ENCODE results near the gene SPTBN1.

Gene SPTBN1

DNA sequence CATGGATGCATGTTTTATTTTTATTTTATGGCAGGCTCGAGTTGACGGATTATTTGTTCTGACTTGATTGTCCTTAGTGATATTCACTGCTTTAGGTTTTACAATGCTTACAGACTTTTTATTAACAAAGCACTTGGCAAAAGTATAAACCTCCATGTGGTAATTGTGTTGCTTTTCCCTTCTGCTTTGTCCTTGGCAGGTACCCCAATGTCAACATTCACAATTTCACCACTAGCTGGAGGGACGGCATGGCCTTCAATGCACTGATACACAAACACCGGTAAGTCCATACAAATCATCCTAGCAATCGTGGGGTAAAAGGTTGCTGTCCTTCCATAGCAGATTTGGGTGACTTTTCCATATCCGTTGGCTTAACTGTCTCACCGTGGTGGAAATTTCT is 161.3 kb downstream of the SPTBN1 start:
- no peak for DNase-seq

DNA sequence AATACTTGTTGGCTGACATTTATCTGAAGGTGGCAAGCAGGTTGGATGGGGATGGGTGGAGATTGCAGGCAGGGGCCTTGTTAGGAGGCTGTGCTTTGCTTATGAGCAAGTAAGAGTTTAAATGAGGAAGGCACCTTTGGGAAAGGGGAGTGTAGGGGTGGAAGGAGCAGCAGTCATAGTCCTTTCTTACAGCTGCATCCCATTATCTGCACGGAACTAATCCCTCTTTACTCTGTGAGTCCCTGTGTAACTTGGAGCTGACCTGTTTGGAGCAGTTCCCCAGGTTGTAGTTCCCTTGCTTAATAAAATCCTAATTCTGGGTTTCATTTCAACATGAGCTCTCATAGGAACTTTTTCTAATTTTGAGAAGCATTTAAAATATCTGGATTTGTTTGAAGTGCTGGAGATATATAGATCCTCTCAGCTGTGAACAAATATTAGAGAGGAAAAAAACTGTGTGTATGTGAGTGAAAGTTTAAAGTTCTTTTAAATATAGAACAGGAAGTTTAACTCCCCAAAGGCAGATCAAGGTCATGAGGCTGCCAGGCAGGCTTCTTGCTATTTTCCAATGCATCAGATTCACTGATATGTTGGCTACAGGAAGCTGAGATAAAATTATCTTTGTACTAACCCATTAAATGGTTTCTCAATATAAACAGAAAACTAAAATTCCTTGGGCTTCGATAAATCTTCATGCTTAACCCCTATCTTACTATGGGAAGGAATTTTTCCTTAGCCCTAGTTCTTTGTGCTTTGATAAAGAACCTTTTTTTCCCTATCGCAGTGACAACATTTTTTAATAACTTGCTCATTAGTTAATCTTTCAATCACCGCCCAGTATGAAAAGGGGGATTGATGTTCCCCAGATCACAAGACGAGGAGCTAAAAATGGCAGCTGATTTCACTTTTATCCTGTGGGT is 162.8 kb downstream of the SPTBN1 start:
- no peak for DNase-seq

DNA sequence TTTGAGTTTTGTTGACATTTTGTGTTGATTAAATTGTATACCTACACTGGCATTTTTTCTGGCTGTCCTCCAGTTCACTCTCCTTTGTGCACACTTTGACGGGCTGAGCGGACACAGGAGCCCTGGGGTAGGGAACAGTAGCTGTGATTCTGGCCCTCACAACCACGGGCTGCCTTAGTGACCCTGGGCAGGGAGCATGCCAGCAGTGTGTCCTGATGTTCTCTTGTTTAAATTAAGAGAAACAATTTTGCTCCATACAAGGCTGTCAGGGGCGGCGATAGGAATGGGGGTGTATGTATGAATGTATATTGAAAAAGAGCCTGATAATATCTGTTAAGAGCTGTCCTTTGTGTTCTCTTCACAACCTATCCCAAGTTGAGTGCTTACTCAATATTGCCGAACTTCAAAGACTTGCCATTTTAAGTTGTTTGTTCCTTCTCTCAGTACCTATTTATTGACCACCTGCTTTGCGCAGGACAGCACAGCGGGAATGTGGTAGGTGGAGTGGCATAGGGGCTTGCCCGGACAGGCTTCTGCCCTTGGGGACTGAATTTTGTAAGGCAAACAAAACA is 163.6 kb downstream of the SPTBN1 start:
- no peak for DNase-seq

DNA sequence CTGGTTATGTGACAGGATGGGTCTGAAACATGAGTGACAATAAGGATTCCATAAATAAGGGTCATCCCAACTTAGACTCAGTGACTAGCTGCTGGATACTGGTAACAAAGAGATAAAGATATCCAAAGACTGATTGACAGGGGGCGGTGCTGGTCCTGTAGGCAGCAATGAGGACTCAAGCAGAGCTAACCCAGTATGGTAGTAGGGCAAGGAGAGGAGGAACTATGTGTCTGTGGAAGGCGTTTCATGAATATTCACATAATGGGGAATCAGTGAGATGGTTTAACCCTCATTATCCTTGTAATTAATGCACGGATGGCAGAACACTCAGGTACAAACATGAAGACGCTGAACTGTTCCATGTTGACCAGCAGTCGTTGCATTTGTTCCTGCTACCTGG is 164.8 kb downstream of the SPTBN1 start:
- DNase-seq = no peak

DNA sequence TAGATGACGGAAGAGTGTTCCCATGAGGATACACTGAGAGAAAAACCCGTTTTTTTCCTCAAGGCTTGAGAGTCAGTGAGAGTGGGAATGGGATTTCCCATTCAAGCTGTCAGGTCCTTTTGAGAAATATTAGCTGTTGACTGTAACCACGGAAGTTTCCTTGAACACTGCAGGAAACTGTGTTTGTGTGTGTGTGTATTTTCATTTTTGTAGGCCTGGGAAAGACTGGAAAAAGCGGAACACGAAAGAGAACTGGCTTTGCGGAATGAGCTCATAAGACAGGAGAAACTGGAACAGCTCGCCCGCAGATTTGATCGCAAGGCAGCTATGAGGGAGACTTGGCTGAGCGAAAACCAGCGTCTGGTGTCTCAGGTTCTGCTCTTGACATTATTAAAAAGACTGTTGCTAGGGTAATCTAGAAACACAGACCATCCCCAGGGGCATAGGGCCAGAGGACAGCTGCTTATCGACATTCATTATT is 168.5 kb downstream of the SPTBN1 start:
- no peak for DNase-seq

DNA sequence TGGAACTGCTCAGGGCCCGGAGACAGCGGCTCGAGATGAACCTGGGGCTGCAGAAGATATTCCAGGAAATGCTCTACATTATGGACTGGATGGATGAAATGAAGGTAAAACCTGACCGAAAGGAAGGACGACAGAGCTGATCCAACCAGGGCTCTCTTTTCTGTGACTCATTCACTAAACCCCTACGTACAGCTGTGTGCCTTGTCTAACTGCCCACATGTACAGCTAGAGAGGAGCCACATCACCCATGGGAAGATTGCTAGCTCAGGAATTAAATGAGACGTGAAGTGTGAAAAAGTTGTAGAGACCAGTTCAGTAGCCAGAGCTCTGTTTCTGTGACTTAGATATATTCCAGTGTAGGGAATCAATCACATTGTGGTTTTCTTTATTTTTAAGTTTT is 170.0 kb downstream of the SPTBN1 start:
- no peak for DNase-seq

DNA sequence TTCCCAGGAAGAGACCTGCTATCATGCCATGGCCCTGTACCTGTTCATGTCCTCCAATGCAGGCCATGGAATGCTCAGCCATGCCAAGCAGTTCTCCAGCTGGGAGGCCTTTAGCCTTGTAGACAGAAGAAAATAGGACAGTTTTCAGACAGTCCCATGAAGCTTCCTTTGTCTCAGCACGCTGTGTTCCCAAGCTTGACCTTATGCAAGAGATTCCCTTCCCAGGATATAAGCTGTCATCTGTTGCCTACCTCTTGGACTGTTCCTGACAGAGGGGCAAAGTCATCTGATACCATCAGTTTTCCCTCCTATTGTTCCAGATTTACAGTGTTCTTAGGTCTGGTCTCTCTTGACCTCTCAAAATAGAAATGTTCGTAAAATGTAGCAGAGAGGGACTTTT is 170.8 kb downstream of the SPTBN1 start:
- no peak for DNase-seq

DNA sequence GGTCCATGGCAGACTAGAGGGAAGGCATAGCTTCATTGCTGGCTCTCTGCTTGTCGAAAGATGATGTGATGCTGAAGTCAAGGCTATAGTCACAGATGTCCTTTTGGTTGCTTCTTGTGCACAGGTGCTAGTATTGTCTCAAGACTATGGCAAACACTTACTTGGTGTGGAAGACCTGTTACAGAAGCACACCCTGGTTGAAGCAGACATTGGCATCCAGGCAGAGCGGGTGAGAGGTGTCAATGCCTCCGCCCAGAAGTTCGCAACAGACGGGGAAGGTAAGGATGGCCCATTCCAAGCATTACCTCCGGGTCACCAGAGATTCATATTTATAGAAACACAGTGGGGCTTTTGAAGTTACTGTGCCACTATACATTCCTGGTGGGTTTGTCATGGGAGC is 171.8 kb downstream of the SPTBN1 start:
- DNase-seq = no peak

DNA sequence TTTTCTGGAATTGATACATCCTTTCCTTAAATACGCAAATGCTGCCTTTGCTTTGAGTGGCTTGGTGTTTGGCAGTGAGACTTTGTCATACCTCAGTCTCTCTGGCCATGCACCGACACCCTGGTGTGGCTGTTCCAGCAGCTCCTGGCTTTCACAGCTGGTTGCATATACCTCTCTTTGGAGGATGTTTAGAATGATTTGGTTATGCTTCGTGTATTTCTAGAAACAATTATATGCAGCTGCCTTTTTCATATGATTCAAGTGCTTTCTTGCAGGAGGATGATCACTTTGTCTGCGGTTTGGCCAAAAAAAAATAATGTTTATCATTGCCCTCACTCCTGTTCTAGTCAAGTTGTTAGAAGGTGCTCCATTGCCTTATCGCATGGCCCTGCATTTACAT is 172.3 kb downstream of the SPTBN1 start:
- no peak for DNase-seq

DNA sequence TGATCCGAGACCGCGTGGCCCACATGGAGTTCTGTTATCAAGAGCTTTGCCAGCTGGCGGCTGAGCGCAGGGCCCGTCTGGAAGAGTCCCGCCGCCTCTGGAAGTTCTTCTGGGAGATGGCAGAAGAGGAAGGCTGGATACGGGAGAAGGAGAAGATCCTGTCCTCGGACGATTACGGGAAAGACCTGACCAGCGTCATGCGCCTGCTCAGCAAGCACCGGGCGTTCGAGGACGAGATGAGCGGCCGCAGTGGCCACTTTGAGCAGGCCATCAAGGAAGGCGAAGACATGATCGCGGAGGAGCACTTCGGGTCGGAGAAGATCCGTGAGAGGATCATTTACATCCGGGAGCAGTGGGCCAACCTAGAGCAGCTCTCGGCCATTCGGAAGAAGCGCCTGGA is 172.8 kb downstream of the SPTBN1 start:
- DNase-seq = no peak

DNA sequence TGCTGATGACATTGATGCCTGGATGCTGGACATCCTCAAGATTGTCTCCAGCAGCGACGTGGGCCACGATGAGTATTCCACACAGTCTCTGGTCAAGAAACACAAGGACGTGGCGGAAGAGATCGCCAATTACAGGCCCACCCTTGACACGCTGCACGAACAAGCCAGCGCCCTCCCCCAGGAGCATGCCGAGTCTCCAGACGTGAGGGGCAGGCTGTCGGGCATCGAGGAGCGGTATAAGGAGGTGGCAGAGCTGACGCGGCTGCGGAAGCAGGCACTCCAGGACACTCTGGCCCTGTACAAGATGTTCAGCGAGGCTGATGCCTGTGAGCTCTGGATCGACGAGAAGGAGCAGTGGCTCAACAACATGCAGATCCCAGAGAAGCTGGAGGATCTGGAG is 173.3 kb downstream of the SPTBN1 start:
- no peak for DNase-seq

DNA sequence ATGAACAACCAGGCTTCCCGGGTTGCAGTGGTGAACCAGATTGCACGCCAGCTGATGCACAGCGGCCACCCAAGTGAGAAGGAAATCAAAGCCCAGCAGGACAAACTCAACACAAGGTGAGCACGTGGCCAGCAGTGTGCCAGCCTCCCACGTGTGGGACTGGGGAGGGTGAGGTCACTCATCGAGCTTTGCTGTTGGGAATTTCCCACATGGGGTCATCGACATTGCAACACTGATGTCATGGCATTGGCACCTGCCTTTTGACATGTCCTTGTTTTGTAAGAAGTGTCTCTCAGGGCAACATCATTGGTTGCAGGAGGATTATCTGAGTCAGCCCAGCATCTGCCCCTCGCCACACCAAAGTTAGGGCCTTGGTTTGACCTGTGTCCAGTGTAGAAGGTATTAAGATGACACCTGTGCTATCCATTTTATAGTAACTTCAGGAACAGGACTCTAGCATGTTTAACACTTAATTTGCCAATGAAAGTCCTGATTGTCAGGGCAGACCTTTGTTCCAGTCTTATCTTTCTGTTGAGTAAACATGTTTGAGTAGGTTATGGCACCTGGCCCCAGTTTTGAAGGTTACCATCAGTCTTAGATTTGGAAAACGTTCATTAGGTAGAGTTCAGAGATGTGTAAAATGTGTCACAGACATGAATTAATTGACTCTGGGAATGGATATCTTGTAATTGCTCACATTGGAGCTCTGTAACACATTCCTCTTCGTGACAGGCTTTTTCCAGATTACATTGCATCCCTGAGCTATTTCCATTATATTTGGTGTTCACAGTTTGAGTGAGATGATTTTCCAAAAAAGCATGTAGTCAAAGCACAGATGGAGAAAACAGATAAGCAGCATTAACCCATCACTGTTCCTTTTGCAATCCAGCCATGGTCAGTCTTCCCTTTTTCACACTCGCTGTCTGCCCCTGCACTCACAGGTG is 174.1 kb downstream of the SPTBN1 start:
- no peak for DNase-seq

DNA sequence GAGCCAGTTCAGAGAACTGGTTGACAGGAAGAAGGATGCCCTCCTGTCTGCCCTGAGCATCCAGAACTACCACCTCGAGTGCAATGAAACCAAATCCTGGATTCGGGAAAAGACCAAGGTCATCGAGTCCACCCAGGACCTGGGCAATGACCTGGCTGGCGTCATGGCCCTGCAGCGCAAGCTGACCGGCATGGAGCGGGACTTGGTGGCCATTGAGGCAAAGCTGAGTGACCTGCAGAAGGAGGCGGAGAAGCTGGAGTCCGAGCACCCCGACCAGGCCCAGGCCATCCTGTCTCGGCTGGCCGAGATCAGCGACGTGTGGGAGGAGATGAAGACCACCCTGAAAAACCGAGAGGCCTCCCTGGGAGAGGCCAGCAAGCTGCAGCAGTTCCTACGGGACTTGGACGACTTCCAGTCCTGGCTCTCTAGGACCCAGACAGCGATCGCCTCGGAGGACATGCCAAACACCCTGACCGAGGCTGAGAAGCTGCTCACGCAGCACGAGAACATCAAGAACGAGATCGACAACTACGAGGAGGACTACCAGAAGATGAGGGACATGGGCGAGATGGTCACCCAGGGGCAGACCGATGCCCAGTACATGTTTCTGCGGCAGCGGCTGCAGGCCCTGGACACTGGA is 174.9 kb downstream of the SPTBN1 start:
- no peak for DNase-seq

DNA sequence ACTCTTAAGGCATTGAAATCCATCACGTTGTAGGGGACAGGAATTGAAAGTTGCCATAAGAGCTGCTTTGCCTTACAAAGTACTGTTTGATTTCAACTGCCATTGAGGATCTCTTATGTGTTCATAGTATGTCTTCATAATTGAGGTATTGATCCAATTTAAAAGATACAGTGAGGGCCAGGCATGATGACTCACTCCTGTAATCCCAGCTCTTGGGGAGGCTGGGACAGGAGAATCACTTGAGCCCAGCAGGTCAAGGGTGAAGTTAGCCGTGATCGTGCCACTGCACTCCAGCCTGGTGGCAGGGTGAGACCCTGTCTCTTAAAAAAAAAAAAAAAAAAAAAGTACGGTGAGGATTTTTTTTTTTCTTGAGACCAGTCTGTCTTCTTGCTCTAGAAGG is 175.6 kb downstream of the SPTBN1 start:
- DNase-seq = no peak

DNA sequence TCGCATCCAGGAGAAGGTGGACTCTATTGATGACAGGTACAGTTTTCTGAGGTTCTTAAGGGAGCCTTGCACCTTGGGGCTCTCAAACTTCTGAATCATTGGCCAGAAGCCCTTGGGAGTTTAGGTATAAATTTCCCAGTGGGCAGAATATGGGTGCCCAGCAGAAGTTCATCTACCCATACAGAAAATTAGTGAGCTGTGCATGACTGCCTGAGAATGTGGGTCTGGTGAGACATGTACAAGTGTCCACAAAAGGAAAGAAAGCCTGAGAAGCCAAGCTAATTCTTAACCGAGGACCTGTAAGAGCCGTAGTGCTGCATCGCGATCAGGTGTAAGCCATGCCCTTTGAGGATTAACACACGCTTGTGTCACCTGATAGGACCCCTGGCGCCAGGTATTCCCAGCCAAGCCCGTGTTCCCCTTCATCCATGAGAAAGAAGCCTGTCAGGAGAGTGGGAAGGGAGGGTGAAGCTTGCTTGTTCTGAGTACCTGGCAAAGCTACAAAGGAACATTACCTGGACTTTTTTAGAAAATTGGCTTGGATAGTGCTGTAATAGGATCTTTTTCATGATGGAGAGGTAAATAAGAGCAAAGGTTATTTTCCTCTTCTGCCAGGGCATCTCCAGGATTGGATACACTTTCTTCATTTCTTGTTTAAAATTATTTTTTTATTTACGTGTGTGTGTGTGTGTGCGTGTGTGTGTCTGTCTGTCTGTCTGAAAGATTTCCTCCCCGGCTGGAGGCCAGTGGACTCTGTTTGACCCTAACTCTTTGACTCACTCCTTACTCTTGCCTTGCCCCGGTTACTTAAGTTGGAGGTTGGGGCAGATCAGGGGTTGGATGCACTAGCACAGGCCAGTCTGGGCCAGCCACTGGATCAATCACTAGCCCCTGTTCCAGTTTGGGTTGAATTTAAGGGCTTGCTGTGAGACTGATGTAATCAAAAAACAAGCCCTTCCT is 176.9 kb downstream of the SPTBN1 start:
- DNase-seq = no peak

DNA sequence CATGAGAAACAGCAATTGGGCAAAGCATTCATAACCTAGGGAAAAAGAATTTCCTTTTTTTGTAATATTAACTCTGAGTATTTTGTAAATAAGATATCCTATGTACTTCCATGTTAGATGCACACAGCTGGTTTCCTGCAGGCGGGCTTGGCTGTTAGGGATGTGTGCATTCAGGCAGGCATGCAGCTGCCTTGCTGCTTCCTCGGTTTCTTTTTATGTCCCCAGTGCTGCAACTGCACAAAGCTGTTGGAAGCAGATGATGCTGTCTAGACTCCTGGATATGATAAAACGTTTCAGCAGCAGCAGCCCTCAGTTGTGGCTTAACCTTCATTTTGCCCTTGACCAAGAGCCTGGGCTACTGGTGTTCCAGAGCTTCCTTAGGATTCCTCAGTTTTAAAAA is 177.9 kb downstream of the SPTBN1 start:
- DNase-seq = no peak

DNA sequence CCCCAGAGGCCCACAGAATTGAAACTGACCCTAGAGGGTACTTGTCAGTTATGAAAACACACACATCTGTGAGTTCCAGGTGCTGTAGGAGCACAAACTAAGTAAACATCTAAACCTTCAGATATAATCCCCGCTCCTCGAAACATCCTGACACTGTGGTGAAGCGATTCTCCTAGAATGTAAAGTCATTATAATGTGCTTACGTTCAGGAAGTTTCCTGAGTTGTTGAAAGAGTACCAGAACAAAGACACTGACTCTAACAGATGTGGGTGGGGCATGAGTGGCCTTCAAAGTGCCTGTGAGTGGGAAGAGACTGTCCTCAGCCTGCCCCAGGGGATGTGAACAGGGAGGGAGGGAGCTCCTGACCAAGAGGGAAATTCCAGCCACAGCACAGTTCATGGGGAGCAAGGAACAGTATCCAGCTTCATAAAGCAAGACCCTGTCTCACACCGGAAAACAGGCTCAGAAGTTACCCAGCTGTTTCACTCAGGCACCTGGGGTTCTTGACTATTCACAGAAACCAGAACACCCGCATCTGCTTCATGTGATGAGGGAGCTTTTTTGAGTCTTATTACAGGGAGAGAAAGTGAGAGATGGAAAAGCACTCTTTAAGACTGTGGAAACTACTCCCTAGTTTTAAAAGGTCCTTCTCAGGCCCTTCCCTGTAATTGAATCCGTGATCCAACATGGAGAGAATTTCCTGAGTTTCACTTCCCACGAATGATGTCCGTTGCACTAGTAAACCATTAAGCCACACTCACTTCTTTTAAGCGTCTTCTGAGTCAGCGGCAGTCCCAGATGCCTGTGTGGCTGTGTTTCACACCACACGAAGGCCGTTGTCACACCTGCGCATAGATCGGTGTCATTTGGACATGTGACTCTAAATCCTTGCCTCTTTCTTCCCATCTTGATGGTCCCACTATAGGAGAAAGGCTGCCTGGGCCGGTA is 178.7 kb downstream of the SPTBN1 start:
- no peak for DNase-seq

DNA sequence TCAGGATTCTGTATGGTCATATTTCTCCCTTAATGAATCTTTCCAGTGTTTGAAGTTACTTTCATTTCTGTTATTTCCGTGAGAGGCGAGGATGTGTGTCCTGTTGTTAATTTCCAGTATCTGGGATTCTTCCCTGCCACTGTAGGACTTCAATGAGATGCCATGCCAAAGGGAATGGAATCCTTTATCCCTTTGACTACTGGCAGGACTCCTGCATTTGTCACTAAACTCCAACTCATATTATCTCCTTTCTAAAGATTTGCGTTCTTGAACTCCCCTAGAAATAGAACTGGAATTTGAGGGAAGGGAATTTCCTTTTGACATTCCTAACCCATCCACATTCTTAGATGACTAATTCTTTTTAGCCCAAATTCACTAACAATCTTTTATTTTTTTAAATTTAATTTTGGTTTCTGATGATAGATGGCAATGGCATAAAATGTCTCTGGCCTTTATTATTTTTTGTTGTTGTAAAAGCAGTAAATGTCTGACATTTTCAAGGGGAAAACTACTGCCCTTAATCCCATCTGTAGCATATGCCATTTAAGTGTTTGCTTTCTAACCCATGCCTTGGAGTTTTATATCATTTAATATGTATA is 179.5 kb downstream of the SPTBN1 start:
- no peak for DNase-seq

DNA sequence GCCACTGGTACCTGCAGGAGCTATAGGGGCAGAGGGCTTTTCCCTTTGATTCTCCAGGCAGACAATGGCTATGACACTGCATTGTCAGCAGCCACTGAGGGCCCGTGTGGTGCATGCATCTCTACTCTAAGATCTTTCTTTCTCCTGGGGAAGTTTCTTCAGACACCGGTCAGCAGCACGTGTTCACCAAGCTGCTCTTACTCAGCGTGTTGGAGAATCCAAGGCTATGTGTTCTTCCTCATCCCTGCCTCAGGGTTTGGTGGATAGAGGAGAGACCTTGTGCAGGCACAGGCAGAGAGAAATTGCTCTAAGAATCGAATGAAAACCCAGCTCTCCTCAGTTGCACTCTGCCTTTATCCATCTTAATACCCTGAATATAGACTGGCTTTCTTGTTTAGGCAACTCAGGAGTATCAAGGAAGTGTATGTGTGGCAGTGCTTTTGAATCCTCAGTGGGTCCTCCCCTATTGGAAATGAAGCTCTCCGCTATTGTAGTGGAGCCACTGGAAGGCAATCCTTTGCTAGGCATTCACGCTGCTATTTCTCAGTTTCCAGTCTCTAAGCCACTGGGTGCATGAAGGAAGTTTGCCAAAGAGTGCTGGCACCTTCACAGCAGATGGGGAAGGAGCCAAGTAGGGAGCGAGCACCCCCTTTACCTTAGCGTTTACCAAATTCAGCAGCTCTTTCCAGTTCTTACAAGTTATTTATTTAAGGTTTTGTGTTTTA is 180.4 kb downstream of the SPTBN1 start:
- DNase-seq = no peak
